ENCODE results near the gene ABCB11. TPM values are rescaled to one million over a fixed set of nuclear protein-coding genes. Genes with fewer than 3 reads are reported as not detected.
"Not testable (repeated sequence)": the region's sequence is repeated elsewhere in the genome, so short reads cannot be mapped to it uniquely, and the experiment has no call there.

The ABCB11 gene
- polyA plus RNA-seq, 1 donor: 5.3 TPM

- H3K27ac ChIP-seq (ENCODE audit: low read length); H3K4me1 ChIP-seq (ENCODE audit: control insufficient read depth, insufficient read depth, low read length); DNase-seq; H3K9me3 ChIP-seq (ENCODE audit: control insufficient read depth, low read depth, low read length); H3K4me3 ChIP-seq (ENCODE audit: low read length); H3K36me3 ChIP-seq (ENCODE audit: control insufficient read depth, insufficient read depth, low read length); H3K27me3 ChIP-seq (ENCODE audit: control insufficient read depth, insufficient read depth, low read length): not testable (repeated sequence)
- no CpG with 5 or more reads among the region's 4 CpGs for WGBS (ENCODE audit: insufficient coverage, low lambda C conversion rate)
Observed at GRCh38 chr2:168932174-168932573, 99.0 kb downstream of the ABCB11 start.

- H3K36me3 ChIP-seq (ENCODE audit: control insufficient read depth, insufficient read depth, low read length): no peaks in the 10 kb centered on the region
- no peaks in the 10 kb centered on the region for H3K27me3 ChIP-seq (ENCODE audit: control insufficient read depth, insufficient read depth, low read length)
- H3K4me1 ChIP-seq (ENCODE audit: control insufficient read depth, insufficient read depth, low read length): peaks cover 4% of the 10 kb centered on the region
- H3K9me3 ChIP-seq (ENCODE audit: control insufficient read depth, low read depth, low read length): no peaks in the 10 kb centered on the region
- H3K27ac ChIP-seq (ENCODE audit: low read length): no peak overlapping the region
- DNase-seq: no peak
- no peak overlapping the region for H3K4me3 ChIP-seq (ENCODE audit: low read length)
- WGBS (ENCODE audit: insufficient coverage, low lambda C conversion rate): no CpG with 5 or more reads among the region's 1 CpG
Observed at GRCh38 chr2:168930242-168930641, 100.9 kb downstream of the ABCB11 start.

- Histone ChIP-seq H3K27me3 (ENCODE audit: control insufficient read depth, insufficient read depth, low read length) (no peaks in the 10 kb centered on the region), H3K4me1 (ENCODE audit: control insufficient read depth, insufficient read depth, low read length) (peaks cover 4% of the 10 kb centered on the region), H3K4me3 (ENCODE audit: low read length) (no peak overlapping the region), H3K36me3 (ENCODE audit: control insufficient read depth, insufficient read depth, low read length) (no peaks in the 10 kb centered on the region), H3K27ac (ENCODE audit: low read length) (no peak overlapping the region), H3K9me3 (ENCODE audit: control insufficient read depth, low read depth, low read length) (no peaks in the 10 kb centered on the region)
- DNase-seq: no peak
- WGBS (ENCODE audit: insufficient coverage, low lambda C conversion rate): 89% methylated on average over 3 of the region's 3 CpGs
Observed at GRCh38 chr2:168929031-168929430, 102.1 kb downstream of the ABCB11 start.

- Histone ChIP-seq H3K4me3 (ENCODE audit: low read length) (no peak overlapping the region), H3K27me3 (ENCODE audit: control insufficient read depth, insufficient read depth, low read length) (no peaks in the 10 kb centered on the region), H3K9me3 (ENCODE audit: control insufficient read depth, low read depth, low read length) (no peaks in the 10 kb centered on the region), H3K27ac (ENCODE audit: low read length) (peak overlapping the region; percentile 20), H3K36me3 (ENCODE audit: control insufficient read depth, insufficient read depth, low read length) (no peaks in the 10 kb centered on the region), H3K4me1 (ENCODE audit: control insufficient read depth, insufficient read depth, low read length) (peaks cover 4% of the 10 kb centered on the region)
- peak in 1 of 2 donors; percentile 21 for DNase-seq
- 67% methylated on average over 1 of the region's 3 CpGs for WGBS (ENCODE audit: insufficient coverage, low lambda C conversion rate)
Observed at GRCh38 chr2:168928113-168928831, 102.9 kb downstream of the ABCB11 start.

GRCh38 chr2:168926621-168927386 lies 104.3 kb downstream of the ABCB11 start:
- Histone ChIP-seq H3K27ac (ENCODE audit: low read length) (no peak overlapping the region), H3K27me3 (ENCODE audit: control insufficient read depth, insufficient read depth, low read length) (no peaks in the 10 kb centered on the region), H3K4me1 (ENCODE audit: control insufficient read depth, insufficient read depth, low read length) (peaks cover 4% of the 10 kb centered on the region), H3K4me3 (ENCODE audit: low read length) (no peak overlapping the region), H3K9me3 (ENCODE audit: control insufficient read depth, low read depth, low read length) (no peaks in the 10 kb centered on the region), H3K36me3 (ENCODE audit: control insufficient read depth, insufficient read depth, low read length) (no peaks in the 10 kb centered on the region)
- 71% methylated on average over 2 of the region's 3 CpGs for WGBS (ENCODE audit: insufficient coverage, low lambda C conversion rate)
- no peak for DNase-seq

GRCh38 chr2:168920504-168921157 lies 110.5 kb downstream of the ABCB11 start:
- peak; percentile 11 to 14 for DNase-seq
- WGBS (ENCODE audit: insufficient coverage, low lambda C conversion rate): 29% methylated on average over 4 of the region's 4 CpGs
- Histone ChIP-seq H3K27ac (ENCODE audit: low read length) (no peak overlapping the region), H3K4me1 (ENCODE audit: control insufficient read depth, insufficient read depth, low read length) (no peaks in the 10 kb centered on the region), H3K36me3 (ENCODE audit: control insufficient read depth, insufficient read depth, low read length) (no peaks in the 10 kb centered on the region), H3K27me3 (ENCODE audit: control insufficient read depth, insufficient read depth, low read length) (no peaks in the 10 kb centered on the region), H3K4me3 (ENCODE audit: low read length) (no peak overlapping the region), H3K9me3 (ENCODE audit: control insufficient read depth, low read depth, low read length) (no peaks in the 10 kb centered on the region)

DNA sequence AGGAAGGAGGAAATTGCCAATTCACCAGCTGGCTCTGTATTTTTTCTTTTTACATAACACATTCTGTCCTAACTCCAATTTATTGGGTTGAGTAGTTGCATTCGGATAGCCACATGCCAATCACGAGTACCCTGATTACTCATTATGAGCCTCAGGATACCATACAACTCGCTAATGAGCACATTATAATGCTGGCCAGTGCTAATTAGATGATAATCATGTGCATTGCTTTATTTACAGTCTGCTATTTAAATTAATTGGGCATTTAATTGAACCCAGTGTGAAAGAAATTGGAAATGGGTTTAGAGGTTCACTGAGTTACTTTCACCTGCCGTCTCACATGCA lies 114.8 kb downstream of the ABCB11 start:
- no peak for DNase-seq
- H3K4me1 ChIP-seq (ENCODE audit: control insufficient read depth, insufficient read depth, low read length): no peaks in the 10 kb centered on the region

GRCh38 chr2:168915441-168916330 lies 115.4 kb downstream of the ABCB11 start:
- H3K27me3 ChIP-seq (ENCODE audit: control insufficient read depth, insufficient read depth, low read length): peaks cover 15% of the 10 kb centered on the region
- no peak overlapping the region for H3K4me3 ChIP-seq (ENCODE audit: low read length)
- H3K9me3 ChIP-seq (ENCODE audit: control insufficient read depth, low read depth, low read length): peaks cover 2% of the 10 kb centered on the region
- no peak overlapping the region for H3K27ac ChIP-seq (ENCODE audit: low read length)
- no CpG with 5 or more reads among the region's 3 CpGs for WGBS (ENCODE audit: insufficient coverage, low lambda C conversion rate)
- H3K36me3 ChIP-seq (ENCODE audit: control insufficient read depth, insufficient read depth, low read length): no peaks in the 10 kb centered on the region
- no peak for DNase-seq
- H3K4me1 ChIP-seq (ENCODE audit: control insufficient read depth, insufficient read depth, low read length): no peaks in the 10 kb centered on the region

More for the DNA sequence above, 114.8 kb downstream of the ABCB11 start:
- Histone ChIP-seq H3K27me3 (ENCODE audit: control insufficient read depth, insufficient read depth, low read length) (peaks cover 15% of the 10 kb centered on the region), H3K27ac (ENCODE audit: low read length) (no peak overlapping the region), H3K36me3 (ENCODE audit: control insufficient read depth, insufficient read depth, low read length) (no peaks in the 10 kb centered on the region), H3K9me3 (ENCODE audit: control insufficient read depth, low read depth, low read length) (peaks cover 2% of the 10 kb centered on the region), H3K4me3 (ENCODE audit: low read length) (no peak overlapping the region)
- 100% methylated on average over 2 of the region's 4 CpGs for WGBS (ENCODE audit: insufficient coverage, low lambda C conversion rate)

GRCh38 chr2:168913495-168913894 lies 117.6 kb downstream of the ABCB11 start:
- Histone ChIP-seq H3K27me3 (ENCODE audit: control insufficient read depth, insufficient read depth, low read length) (peaks cover 15% of the 10 kb centered on the region), H3K9me3 (ENCODE audit: control insufficient read depth, low read depth, low read length) (peaks cover 2% of the 10 kb centered on the region)
- no CpG with 5 or more reads among the region's 4 CpGs for WGBS (ENCODE audit: insufficient coverage, low lambda C conversion rate)

DNA sequence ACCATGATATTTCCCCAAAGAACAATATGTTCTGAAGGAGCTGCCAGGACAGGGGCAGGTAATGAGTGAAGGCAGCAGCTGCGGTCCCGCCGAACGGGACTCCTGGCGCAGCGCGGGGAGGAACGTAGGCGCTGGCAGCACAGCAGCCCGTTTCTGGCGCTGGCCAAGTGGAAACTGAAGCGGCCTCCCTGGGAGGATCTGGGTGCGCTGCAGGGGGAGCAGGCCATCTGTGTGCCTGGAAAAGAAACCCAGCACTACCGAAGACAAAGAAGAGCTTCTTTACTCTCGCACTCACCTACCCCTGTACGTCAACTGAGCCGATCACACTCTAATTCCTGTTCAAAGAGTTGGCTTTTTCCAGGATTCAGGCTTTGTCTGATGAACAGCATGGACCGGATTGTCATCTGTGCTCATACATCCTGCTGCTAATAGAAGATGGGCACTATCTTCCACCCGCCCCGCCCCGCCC lies 118.2 kb downstream of the ABCB11 start:
- no CpG with 5 or more reads among the region's 21 CpGs for WGBS (ENCODE audit: insufficient coverage, low lambda C conversion rate)
- no peaks in the 10 kb centered on the region for H3K4me1 ChIP-seq (ENCODE audit: control insufficient read depth, insufficient read depth, low read length)
- H3K36me3 ChIP-seq (ENCODE audit: control insufficient read depth, insufficient read depth, low read length): no peaks in the 10 kb centered on the region
- DNase-seq: peak in 1 of 2 donors; percentile 20
- H3K9me3 ChIP-seq (ENCODE audit: control insufficient read depth, low read depth, low read length): peaks cover 2% of the 10 kb centered on the region
- H3K4me3 ChIP-seq (ENCODE audit: low read length): peak overlapping the region; percentile 9
- no peak overlapping the region for H3K27ac ChIP-seq (ENCODE audit: low read length)
- H3K27me3 ChIP-seq (ENCODE audit: control insufficient read depth, insufficient read depth, low read length): peaks cover 15% of the 10 kb centered on the region

More at GRCh38 chr2:168913495-168913894, 117.6 kb downstream of the ABCB11 start:
- no peak overlapping the region for H3K4me3 ChIP-seq (ENCODE audit: low read length)
- no peak for DNase-seq
- no peaks in the 10 kb centered on the region for H3K36me3 ChIP-seq (ENCODE audit: control insufficient read depth, insufficient read depth, low read length)
- H3K4me1 ChIP-seq (ENCODE audit: control insufficient read depth, insufficient read depth, low read length): no peaks in the 10 kb centered on the region
- H3K27ac ChIP-seq (ENCODE audit: low read length): no peak overlapping the region
